ENCODE measurements around the gene ULBP3.
"Not testable (repeated sequence)": the region's sequence is repeated elsewhere in the genome, so short reads cannot be mapped to it uniquely, and the experiment has no call there.

The ULBP3 gene

DNA sequence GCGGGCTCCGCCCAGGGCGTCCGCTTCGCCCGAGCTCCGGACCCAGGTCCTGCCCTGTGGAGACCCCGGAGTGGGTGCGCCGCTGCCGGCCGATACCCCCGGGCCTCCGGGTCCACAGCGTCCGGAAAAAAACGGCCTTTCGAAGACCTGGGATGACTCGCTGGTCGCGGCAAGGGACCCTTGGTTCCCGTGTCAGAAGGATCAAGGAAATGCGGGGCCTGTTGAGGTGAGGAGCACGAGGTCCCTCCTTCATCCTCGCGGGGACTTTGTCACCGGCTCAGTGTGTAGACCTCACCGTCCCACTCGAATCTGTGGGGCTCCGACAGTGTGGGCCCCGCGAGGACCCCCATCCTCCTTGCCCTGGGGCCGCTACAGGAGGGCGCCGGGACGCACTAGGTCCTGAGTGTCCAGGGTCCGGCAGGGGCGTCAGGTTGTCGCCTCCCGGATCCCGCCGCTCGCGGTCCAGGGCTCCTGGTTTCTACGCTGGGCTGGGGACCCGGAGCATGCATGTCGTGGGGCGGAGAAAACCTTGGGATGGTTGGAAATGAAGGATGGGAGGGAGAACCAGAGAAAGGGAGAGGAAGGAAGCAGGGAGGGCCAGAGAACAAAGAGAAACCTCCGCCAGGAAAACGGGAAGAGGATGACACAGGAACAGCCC, 54.2 kb downstream of the ULBP3 start:
- DNase-seq = not testable (repeated sequence)

DNA sequence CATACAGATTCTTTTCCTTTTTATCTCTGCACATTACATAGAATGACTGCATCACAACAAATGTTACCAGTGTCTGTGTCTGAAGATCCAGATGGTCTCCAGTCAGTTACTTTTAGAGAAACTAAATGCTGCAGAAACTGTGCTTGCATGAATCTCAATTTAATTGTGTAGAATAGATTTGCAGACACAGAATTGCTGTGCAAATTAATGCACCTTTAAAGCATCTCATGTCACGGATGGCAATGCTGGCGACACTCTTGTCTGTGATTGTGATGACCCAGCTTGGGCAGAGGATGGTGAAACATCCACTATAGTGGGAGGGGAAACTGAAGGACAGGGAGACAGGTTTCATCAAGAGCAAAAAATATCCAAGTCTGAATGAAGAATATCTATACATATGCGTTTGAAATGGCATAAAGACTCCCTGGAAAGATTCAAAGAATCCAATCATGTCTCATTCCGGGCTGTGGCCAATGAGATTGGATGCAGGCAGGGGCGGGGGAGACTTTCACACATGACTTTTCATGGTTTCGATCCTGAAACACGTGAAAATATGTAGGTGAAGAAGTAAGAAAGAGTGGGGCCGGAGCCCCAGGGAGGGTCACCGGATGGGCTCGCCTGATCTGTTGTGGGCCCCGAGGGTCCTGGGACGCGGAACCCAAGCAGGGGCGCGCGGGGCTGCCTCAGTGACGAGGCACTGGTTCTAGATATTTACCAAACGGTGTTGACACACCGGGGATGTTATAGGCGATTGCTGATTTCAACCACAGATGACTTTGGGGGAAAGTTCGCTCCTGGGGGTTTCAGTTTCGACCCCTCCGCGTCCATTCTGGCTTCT, 54.9 kb downstream of the ULBP3 start:
- not testable (repeated sequence) for DNase-seq

DNA sequence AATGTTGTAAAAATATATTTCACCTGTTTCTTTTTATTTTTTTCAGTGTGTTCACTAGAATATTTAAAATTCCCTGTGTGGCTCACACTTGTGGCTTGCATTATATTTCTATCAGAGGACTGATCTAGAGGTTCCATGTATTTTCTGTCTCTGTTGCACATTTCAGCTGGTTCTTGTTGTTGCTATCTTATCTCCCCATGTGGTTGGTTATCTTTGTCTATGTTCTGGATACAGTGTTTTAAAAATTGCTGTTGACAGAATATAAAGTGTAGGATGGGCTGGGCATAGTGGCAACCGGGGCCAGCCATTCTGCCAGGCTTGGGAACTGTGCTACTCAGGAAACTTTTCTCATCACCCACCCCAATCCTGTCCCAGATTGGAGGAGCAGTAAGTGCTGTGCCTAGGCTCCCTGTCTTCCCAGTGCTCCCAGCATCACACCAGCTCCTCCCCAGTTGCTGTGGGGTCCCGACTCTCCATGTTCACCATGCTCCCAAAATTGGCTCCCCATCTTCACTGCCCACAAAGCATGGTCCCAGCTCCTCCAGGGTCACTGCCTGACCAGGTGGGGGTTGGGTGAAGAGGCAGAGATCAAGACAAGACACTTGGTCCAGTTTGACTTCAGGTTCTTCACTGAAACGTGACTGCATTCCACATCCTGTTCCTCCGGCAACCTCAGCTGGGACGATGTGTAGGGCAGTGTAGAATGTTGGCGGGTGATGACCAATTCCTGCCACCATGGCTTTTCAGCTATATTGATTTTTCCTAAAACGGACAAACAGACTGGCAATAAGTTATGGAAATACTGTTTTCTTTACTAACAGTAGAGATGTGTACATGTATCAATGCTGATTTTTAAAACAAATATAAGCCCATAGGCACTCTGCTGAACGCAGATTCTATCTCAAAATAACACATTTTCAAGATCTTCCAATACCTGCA, 55.8 kb downstream of the ULBP3 start:
- not testable (repeated sequence) for DNase-seq
